ENCODE data around the gene PHF14.

DNA sequence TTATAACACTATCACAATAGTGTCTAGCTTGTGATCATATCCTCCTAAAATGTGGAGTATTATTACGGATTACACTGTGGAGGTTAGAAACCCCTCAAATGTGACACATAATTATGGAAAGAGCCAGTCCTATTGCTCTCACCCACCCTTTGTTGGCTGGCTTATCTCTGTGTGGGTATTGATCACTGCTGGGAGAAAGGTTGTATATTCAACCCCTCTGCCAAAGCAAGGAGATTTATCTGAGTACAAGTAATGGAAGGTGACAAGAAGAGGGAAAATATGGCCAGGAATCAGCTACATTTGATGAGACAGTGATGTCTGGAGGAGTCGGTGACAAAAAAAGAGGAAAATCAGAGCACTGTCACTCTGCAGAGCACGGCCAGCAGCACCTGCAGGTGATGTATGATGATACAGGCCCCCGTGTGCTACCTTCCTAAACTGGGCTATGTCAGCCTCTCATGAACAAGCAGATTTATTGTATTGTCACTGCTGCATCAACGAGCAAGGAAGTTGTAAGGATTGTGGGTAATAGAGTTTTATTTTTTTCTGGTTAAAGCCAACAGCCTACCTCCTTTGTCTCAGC lies 235.3 kb downstream of the PHF14 start:
- TF ChIP-seq, protein P1, sequence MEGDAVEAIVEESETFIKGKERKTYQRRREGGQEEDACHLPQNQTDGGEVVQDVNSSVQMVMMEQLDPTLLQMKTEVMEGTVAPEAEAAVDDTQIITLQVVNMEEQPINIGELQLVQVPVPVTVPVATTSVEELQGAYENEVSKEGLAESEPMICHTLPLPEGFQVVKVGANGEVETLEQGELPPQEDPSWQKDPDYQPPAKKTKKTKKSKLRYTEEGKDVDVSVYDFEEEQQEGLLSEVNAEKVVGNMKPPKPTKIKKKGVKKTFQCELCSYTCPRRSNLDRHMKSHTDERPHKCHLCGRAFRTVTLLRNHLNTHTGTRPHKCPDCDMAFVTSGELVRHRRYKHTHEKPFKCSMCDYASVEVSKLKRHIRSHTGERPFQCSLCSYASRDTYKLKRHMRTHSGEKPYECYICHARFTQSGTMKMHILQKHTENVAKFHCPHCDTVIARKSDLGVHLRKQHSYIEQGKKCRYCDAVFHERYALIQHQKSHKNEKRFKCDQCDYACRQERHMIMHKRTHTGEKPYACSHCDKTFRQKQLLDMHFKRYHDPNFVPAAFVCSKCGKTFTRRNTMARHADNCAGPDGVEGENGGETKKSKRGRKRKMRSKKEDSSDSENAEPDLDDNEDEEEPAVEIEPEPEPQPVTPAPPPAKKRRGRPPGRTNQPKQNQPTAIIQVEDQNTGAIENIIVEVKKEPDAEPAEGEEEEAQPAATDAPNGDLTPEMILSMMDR (IDR thresholded peaks at IDR 0.05), result no peak
- TF ChIP-seq POLR2A (IDR thresholded peaks at IDR 0.05), result no peak

Measured in esophagus squamous epithelium (tissue), 4 donors.